Keratinocyte (primary cell): Measurements from ENCODE around the gene FAM124A.

Experiments used
- CTCF ChIP-seq, 3 experiments: IDR thresholded peaks in 1 of 3; conservative IDR thresholded peaks in 1 of 3; optimal IDR thresholded peaks in 1 of 3; 2 replicates in 2 of 3; 3 replicates in 1 of 3; pipeline versions ENCODE3 to v1.5.1; 2011; ENCODE audit warnings: low read length in 3 of 3, mild to moderate bottlenecking in 3 of 3, moderate library complexity in 2 of 3, control low read depth in 1 of 3, inconsistent platforms in 1 of 3; ENCODE audit not compliant: insufficient read depth in 2 of 3; ENCODE audit errors: extremely low read depth in 1 of 3
- EZH2 ChIP-seq: IDR thresholded peaks from one replicate; pipeline ENCODE4 v1.6.1; 2012; ENCODE audit warnings: inconsistent platforms, mild to moderate bottlenecking, low read length, moderate library complexity

GRCh38 chr13:51330791-51331190 is 108.6 kb downstream of the FAM124A start:
- TF ChIP-seq CTCF (optimal IDR thresholded peaks at IDR 0.05 in 1 of 3, IDR thresholded peaks at IDR 0.05 in 1 of 3, conservative IDR thresholded peaks at IDR 0.05 in 1 of 3; ENCODE audit: extremely low read depth in 1 of 3, insufficient read depth in 2 of 3, low read length in 3 of 3) (no peak), EZH2 (no peak)
